ENCODE results near the gene MLANA.

GRCh38 chr9:5868235-5868634, 22.5 kb upstream of the MLANA start:
- TF ChIP-seq CTCF (IDR thresholded peaks at IDR 0.05) (no peak), POLR2A (IDR thresholded peaks at IDR 0.05) (no peak)
